Memory B cell (primary cell): ENCODE results near the gene ASPA.
"Not testable (repeated sequence)": the region's sequence is repeated elsewhere in the genome, so short reads cannot be mapped to it uniquely, and the experiment has no call there.

Experiments
- ATAC-seq: fragments of 150-1000 bp; cut with Tn5 transposase; 2 replicates; pipeline ENCODE4 v1.10.0; 2021; ENCODE audit warnings: low read depth, mild to moderate bottlenecking, moderate library complexity
- DNase-seq, 2 donors: peaks; one replicate each; pipeline ENCODE4 v3.0.0; 2022; ENCODE audit warnings: low spot score in 2 of 2
- H3K27ac Mint-ChIP-seq: one replicate; pipeline ENCODE4 v1.8.0; 2022; ENCODE audit warnings: mild to moderate bottlenecking, moderate library complexity, mixed read lengths
- H3K27me3 Mint-ChIP-seq: one replicate; pipeline ENCODE4 v1.8.0; 2022; ENCODE audit warnings: mixed read lengths
- H3K36me3 Mint-ChIP-seq: one replicate; pipeline ENCODE4 v1.8.0; 2022; ENCODE audit warnings: mild to moderate bottlenecking, mixed read lengths
- H3K4me1 Mint-ChIP-seq: one replicate; pipeline ENCODE4 v1.8.0; 2022; ENCODE audit warnings: mixed read lengths
- H3K4me3 Mint-ChIP-seq: one replicate; pipeline ENCODE4 v1.8.0; 2022; ENCODE audit warnings: mild to moderate bottlenecking, moderate library complexity, mixed read lengths
- H3K9me3 Mint-ChIP-seq: one replicate; pipeline ENCODE4 v1.8.0; 2022; ENCODE audit warnings: mixed read lengths

ASPA gene

DNA sequence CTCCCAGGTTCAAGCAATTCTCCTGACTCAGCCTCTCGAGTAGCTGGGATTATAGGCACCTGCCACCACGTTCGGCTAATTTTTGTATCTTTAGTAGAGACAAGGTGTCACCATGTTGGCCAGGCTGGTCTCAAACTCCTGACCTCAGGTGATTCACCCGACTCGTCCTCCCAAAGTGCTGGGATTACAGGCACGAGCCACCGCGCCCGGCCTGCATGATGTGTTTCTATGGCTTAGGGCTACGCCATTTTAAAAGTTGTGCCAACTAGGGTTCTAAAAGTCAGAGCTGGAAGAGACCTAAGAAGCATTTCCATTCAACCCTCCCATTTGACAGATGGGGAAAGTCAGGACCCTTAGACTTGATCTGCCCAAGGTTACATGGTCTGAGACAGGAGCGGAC is 38.4 kb downstream of the ASPA start:
- not testable (repeated sequence) for DNase-seq, ATAC-seq, H3K4me3 Mint-ChIP-seq, H3K27me3 Mint-ChIP-seq, H3K27ac Mint-ChIP-seq, H3K9me3 Mint-ChIP-seq, H3K4me1 Mint-ChIP-seq
- peaks cover 12% of the 10 kb centered on the region for H3K36me3 Mint-ChIP-seq

- DNase-seq (no peak), ATAC-seq (no peak)
- H3K27ac Mint-ChIP-seq: no peak overlapping the region
- no peaks in the 10 kb centered on the region for H3K9me3 Mint-ChIP-seq
- H3K4me3 Mint-ChIP-seq: no peak overlapping the region
- H3K4me1 Mint-ChIP-seq: no peaks in the 10 kb centered on the region
- H3K27me3 Mint-ChIP-seq: no peaks in the 10 kb centered on the region
- peaks cover 9% of the 10 kb centered on the region for H3K36me3 Mint-ChIP-seq
These were observed 39.1 kb downstream of the ASPA start for GRCh38 chr17:3514873-3515272.

GRCh38 chr17:3519472-3519871 is 43.7 kb downstream of the ASPA start:
- not testable (repeated sequence) for H3K36me3 Mint-ChIP-seq, H3K27me3 Mint-ChIP-seq, H3K4me3 Mint-ChIP-seq, ATAC-seq, H3K4me1 Mint-ChIP-seq, H3K27ac Mint-ChIP-seq, H3K9me3 Mint-ChIP-seq, DNase-seq

GRCh38 chr17:3524024-3524423 is 48.2 kb downstream of the ASPA start:
- ATAC-seq: no peak
- Mint-ChIP-seq H3K27me3 (no peaks in the 10 kb centered on the region), H3K9me3 (no peaks in the 10 kb centered on the region), H3K36me3 (peaks cover 5% of the 10 kb centered on the region), H3K27ac (no peak overlapping the region), H3K4me3 (no peak overlapping the region), H3K4me1 (no peaks in the 10 kb centered on the region)
- no peak for DNase-seq

- peaks cover 5% of the 10 kb centered on the region for H3K36me3 Mint-ChIP-seq
- no peaks in the 10 kb centered on the region for H3K4me1 Mint-ChIP-seq
- ATAC-seq (no peak), DNase-seq (no peak)
- H3K9me3 Mint-ChIP-seq: no peaks in the 10 kb centered on the region
- H3K27me3 Mint-ChIP-seq: no peaks in the 10 kb centered on the region
- H3K27ac Mint-ChIP-seq: no peak overlapping the region
- H3K4me3 Mint-ChIP-seq: no peak overlapping the region
These were observed 50.7 kb downstream of the ASPA start for GRCh38 chr17:3526491-3526890.

DNA sequence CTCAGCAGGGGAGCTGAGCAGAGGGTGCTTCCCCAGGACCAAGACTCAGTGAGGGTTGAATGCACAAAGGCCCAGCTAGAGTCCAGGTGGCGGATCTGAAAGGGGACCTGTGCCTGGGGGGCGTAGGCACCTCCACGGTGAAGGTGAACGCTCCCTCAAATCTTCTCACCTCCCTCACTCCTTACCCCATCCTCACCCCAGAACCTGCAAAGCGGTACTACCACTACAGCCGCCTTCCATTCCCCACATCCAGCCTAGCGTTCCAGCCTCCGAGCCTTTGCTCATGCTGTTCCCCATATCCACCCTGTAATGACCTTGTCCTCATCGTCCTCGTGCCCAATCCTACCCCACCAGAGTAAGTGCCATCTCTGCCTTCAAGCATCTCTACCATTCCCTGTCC is 51.2 kb downstream of the ASPA start:
- ATAC-seq (no peak), DNase-seq (no peak)
- H3K9me3 Mint-ChIP-seq: no peaks in the 10 kb centered on the region
- H3K4me1 Mint-ChIP-seq: no peaks in the 10 kb centered on the region
- no peaks in the 10 kb centered on the region for H3K27me3 Mint-ChIP-seq
- peaks cover 5% of the 10 kb centered on the region for H3K36me3 Mint-ChIP-seq
- no peak overlapping the region for H3K27ac Mint-ChIP-seq
- no peak overlapping the region for H3K4me3 Mint-ChIP-seq

DNA sequence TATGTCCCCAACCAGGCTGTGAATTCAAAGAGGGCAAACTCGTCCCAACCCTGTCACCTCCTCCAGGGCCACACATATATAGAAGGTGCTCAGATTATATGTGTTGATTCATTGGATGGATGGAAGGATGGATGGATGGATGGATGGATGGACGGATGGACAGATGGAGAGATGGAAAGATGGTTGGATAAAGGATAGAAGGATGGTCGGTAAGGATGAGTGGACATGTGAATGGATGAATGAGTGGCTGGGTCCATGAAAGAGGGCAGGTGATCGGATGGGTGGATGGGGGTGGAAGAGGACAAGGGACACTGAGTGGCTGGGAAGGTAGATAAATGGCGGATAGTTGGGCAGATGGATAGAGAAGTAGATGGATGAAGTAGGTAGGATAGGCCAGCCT is 51.7 kb downstream of the ASPA start:
- H3K27ac Mint-ChIP-seq: no peak overlapping the region
- DNase-seq (no peak), ATAC-seq (no peak)
- H3K36me3 Mint-ChIP-seq: peaks cover 5% of the 10 kb centered on the region
- no peak overlapping the region for H3K4me3 Mint-ChIP-seq
- peaks cover under 1% of the 10 kb centered on the region for H3K27me3 Mint-ChIP-seq
- H3K9me3 Mint-ChIP-seq: no peaks in the 10 kb centered on the region
- H3K4me1 Mint-ChIP-seq: no peaks in the 10 kb centered on the region

DNA sequence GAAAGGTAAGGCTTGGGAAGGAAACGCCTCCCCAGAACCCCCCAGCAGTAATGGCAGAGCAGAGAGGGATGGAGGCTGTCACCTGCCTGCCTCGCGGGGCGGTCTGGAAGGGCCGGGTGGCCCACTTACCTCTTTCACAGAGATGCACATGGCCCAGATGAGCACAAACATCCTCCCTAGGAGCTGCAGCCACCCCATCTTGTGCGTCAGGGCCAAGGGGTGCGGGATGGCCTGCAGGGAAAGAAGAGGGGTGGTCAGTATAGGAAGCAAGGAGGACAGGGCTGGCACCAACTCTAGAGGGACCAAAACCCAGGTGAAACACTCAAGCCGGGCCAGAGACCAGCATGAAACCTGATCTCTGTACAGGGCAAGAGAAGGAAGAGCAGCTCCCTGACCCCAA is 52.1 kb downstream of the ASPA start:
- Mint-ChIP-seq H3K27me3 (peaks cover 3% of the 10 kb centered on the region), H3K4me1 (no peaks in the 10 kb centered on the region), H3K27ac (no peak overlapping the region), H3K36me3 (peaks cover 7% of the 10 kb centered on the region), H3K4me3 (no peak overlapping the region), H3K9me3 (no peaks in the 10 kb centered on the region)
- ATAC-seq: no peak
- DNase-seq: no peak

DNA sequence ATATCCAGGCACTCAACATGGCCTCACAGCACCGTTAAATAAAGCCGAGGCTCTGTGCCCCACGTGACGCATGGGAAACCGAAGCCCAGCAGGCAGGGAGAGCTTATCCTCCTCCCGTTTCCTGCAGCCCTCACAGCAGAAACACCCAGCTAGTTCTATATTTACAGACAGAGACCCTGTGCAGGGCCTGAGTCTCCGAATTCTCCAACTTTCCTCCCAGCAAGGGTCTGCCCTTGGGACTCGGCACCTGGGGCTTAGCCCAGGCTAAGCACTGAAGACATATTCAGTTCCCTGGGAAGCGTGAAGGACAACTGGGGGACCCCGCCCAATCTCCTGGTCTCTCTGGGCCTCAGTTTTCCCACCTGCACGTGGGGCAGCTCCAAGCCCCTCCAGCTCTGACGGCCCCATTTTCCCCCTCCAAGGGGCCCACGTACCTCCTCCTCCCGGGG is 52.6 kb downstream of the ASPA start:
- no peak overlapping the region for H3K4me3 Mint-ChIP-seq
- no peaks in the 10 kb centered on the region for H3K4me1 Mint-ChIP-seq
- peaks cover 7% of the 10 kb centered on the region for H3K36me3 Mint-ChIP-seq
- DNase-seq: no peak
- no peak overlapping the region for H3K27ac Mint-ChIP-seq
- peaks cover 3% of the 10 kb centered on the region for H3K27me3 Mint-ChIP-seq
- no peaks in the 10 kb centered on the region for H3K9me3 Mint-ChIP-seq
- no peak for ATAC-seq

GRCh38 chr17:3528880-3529511 is 53.2 kb downstream of the ASPA start:
- Mint-ChIP-seq H3K27ac (no peak overlapping the region), H3K4me3 (no peak overlapping the region), H3K27me3 (peaks cover 3% of the 10 kb centered on the region), H3K36me3 (peaks cover 7% of the 10 kb centered on the region), H3K4me1 (no peaks in the 10 kb centered on the region), H3K9me3 (no peaks in the 10 kb centered on the region)
- DNase-seq (no peak), ATAC-seq (no peak)

DNA sequence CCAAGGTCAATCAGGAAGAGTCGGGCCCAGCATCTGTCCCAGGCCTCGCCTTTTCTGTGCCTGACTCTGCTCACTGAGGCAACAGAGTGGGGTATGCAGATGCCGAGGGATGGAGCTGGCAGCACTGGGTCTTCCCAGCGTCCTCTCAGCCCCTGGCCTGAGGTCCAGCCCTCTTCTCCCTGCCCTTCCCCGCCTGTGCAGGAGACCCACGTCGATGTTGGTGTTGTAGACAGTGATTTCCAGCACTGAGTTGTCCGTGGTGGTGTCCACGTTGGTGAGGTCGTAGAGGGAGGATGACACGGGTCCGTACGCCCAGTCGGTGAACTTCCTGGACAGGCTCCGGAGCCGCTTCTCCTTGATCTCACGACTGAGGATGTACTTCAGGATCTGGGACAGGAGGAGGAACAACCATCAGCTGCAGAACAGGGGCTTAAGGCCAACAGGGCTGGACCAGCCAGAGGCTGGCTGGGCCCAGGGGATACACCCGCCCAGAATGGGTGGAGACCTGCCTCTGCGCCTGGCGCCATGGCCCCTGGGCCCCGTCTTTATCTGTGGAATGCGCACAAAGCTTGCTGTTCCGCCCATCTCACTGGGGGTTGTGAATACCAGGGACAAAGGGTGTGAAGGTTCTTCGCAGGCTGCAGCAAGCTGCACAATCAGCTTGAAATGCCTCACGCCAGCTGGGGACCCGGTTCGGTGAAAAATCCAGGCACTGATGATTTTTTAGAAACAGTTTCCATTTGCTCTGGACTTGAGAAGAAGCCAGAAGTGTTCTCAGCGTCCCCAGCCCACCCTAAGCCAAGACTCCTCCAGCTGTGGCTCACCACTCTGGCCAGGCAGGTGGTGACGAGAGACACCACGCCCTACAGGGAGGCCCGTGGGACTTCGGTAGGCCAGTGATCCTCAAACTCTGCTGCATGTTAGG is 54.3 kb downstream of the ASPA start:
- ATAC-seq (no peak), DNase-seq (no peak)
- H3K9me3 Mint-ChIP-seq: no peaks in the 10 kb centered on the region
- H3K36me3 Mint-ChIP-seq: peaks cover 5% of the 10 kb centered on the region
- H3K4me3 Mint-ChIP-seq: no peak overlapping the region
- peaks cover 4% of the 10 kb centered on the region for H3K4me1 Mint-ChIP-seq
- H3K27ac Mint-ChIP-seq: no peak overlapping the region
- H3K27me3 Mint-ChIP-seq: peaks cover 3% of the 10 kb centered on the region

GRCh38 chr17:3531266-3532101 is 55.7 kb downstream of the ASPA start:
- H3K27ac Mint-ChIP-seq: no peak overlapping the region
- no peak overlapping the region for H3K4me3 Mint-ChIP-seq
- no peak for ATAC-seq
- H3K4me1 Mint-ChIP-seq: peaks cover 4% of the 10 kb centered on the region
- H3K27me3 Mint-ChIP-seq: peaks cover 3% of the 10 kb centered on the region
- DNase-seq: no peak
- no peaks in the 10 kb centered on the region for H3K9me3 Mint-ChIP-seq
- H3K36me3 Mint-ChIP-seq: peaks cover 5% of the 10 kb centered on the region

DNA sequence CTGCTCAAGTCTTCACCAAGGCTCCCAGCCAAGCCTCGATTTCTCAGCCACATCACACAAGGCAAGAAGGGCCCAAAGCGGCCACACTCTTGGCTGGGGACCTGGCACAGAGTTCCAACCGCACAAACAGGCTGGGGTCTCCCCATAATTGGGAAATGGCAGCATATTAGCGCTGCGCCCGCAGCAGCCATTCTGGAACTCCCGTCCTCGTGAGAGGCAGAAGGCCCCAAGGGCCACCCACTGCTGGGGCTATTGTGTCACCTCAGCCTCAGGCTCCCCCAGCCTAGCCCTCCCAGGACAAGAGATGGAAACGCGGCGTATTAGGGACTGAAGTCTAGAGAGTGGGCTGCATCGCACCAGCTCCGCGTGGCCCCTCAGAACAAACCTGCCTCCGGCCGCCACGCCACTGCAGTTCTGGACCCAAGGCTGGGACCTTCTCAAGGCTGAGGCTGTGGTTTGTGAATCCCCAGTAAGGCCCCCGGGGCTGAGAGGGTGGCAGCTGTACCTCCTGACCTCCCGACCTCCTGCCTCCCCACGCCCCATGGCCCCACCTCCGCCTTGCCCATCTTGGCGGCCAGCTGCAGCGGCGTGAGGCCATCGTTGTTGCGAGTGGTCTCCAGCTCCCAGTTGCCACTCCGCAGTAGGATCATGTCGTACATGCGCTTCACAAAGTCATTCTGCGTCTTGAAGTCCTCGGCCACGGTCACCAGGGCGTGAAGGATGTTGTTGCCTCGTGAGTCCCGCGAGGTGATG is 56.5 kb downstream of the ASPA start:
- ATAC-seq (no peak), DNase-seq (no peak)
- Mint-ChIP-seq H3K27ac (no peak overlapping the region), H3K4me3 (no peak overlapping the region), H3K27me3 (peaks cover 3% of the 10 kb centered on the region), H3K36me3 (peaks cover 5% of the 10 kb centered on the region), H3K4me1 (peaks cover 4% of the 10 kb centered on the region), H3K9me3 (no peaks in the 10 kb centered on the region)

- Mint-ChIP-seq H3K27me3 (peaks cover 3% of the 10 kb centered on the region), H3K9me3 (no peaks in the 10 kb centered on the region), H3K4me3 (no peak overlapping the region), H3K4me1 (peaks cover 4% of the 10 kb centered on the region), H3K36me3 (peaks cover 2% of the 10 kb centered on the region), H3K27ac (no peak overlapping the region)
- no peak for DNase-seq
- no peak for ATAC-seq
These were observed 57.0 kb downstream of the ASPA start for GRCh38 chr17:3532859-3533142.
